NCI-H526 treated with DMSO at 0.1 percent for 48 hours (cell line): ENCODE measurements around the gene STING1.

ENCODE experiments used
- DNase-seq: peaks from one replicate; lab custom pipeline; 2025; lab: John Stamatoyannopoulos, UW

Gene STING1

GRCh38 chr5:139439013-139439903, 43.3 kb downstream of the STING1 start, which contains the start of gene DNAJC18:
Gene DNAJC18, minus strand, starts transcription at chr5:139439525. Its CDS starts 80 bp downstream, at chr5:139439445.
- peak; percentile 94 for DNase-seq

DNA sequence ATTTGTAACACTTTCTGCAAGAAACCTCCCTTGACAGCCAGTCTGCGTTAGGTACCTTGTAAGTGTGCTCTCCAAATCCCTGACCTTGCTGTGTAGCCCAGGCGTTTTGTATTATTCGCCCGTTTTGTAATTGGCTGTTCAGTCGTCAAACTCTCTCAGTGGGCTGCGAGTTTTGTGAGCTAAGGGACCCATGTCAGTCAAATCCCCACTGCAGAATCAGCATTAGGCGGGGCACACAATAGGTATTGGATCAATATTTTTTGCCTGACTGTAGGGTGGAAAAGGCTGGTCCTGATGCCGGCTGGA, 43.9 kb downstream of the STING1 start:
- DNase-seq, result no peak

GRCh38 chr5:139435676-139436075, 46.9 kb downstream of the STING1 start:
- no peak for DNase-seq

DNA sequence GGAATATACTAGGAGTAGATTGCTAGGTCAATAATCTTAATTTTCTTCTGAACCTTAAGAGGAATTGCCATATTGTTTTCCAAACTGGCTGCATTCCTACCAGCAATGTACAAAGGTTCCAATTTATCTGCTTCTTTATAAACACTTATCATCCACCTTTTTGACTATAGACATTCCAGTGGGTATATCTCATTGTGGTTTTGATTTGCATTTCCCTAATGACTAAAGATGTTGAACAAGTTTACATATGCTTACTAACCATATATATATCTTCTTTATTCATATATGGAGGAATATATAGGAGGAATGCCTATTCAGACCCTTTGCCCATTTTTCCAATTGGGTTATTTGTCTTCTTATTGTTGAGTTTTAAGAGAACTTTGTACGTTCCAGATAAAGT, 50.9 kb downstream of the STING1 start:
- DNase-seq, result peak; percentile 54

- no peak for DNase-seq
These were observed 52.5 kb downstream of the STING1 start for GRCh38 chr5:139430015-139430414.

GRCh38 chr5:139426203-139426885, 56.2 kb downstream of the STING1 start:
- DNase-seq, result no peak
